DND-41 (cell line): Measurements from ENCODE around the gene PHLPP1.

Experiments used
- ATAC-seq: fragments of 200-7000 bp; cut with Tn5 transposase; 3 replicates; pipeline ENCODE4 v1.9.1; 2021; ENCODE audit warnings: low read depth; ENCODE audit not compliant: insufficient read depth
- DNase-seq: peaks from one replicate; pipeline ENCODE4 v3.0.0-alpha.2; 2020
- H2AFZ ChIP-seq: 2 replicates; pipeline ENCODE4 v1.6.0; 2012; ENCODE audit warnings: low read depth, low read length
- H3K27ac ChIP-seq: 2 replicates; pipeline ENCODE4 v1.5.1; 2012; ENCODE audit warnings: low read length, inconsistent platforms
- H3K27me3 ChIP-seq: fragments of 200-600 bp; sonication (generic); 2 replicates; pipeline ENCODE4 v1.6.0; 2012; ENCODE audit warnings: low read length, mild to moderate bottlenecking, inconsistent platforms; ENCODE audit not compliant: insufficient read depth, poor library complexity
- H3K36me3 ChIP-seq: 2 replicates; pipeline ENCODE4 v1.5.1; 2012; ENCODE audit warnings: low read length, inconsistent platforms; ENCODE audit not compliant: insufficient read depth
- H3K4me1 ChIP-seq: 2 replicates; pipeline ENCODE4 v1.5.1; 2012; ENCODE audit warnings: mild to moderate bottlenecking, low read length; ENCODE audit not compliant: insufficient read depth
- H3K4me2 ChIP-seq: 2 replicates; pipeline ENCODE4 v1.6.0; 2012; ENCODE audit warnings: mild to moderate bottlenecking, moderate library complexity, low read length, inconsistent platforms; ENCODE audit not compliant: insufficient read depth
- H3K4me3 ChIP-seq, 2 experiments: fragments of 200-600 bp in 1 of 2; shearing (Covaris generic) in 1 of 2; 2 replicates each; pipeline ENCODE4 v1.5.1; 2012 to 2016; ENCODE audit warnings: inconsistent platforms in 2 of 2, low read length in 2 of 2, mild to moderate bottlenecking in 2 of 2, low read depth in 1 of 2, moderate library complexity in 1 of 2
- H3K79me2 ChIP-seq: 2 replicates; pipeline ENCODE4 v1.6.0; 2012; ENCODE audit warnings: low read length, inconsistent platforms; ENCODE audit not compliant: insufficient read depth
- H3K9ac ChIP-seq: 2 replicates; pipeline ENCODE4 v1.6.0; 2012; ENCODE audit warnings: low read depth, mild to moderate bottlenecking, inconsistent platforms, low read length, moderate library complexity
- H3K9me3 ChIP-seq: 2 replicates; pipeline ENCODE4 v1.5.1; 2012; ENCODE audit warnings: low read length, moderate library complexity, mild to moderate bottlenecking, inconsistent platforms; ENCODE audit not compliant: insufficient read depth, severe bottlenecking
- H4K20me1 ChIP-seq: 2 replicates; pipeline ENCODE4 v1.6.0; 2012; ENCODE audit warnings: low read length; ENCODE audit not compliant: insufficient read depth
- CTCF ChIP-seq: IDR thresholded peaks from 2 replicates; pipeline ENCODE4 v1.5.1; 2012; ENCODE audit warnings: borderline replicate concordance, low read length, moderate library complexity, mild to moderate bottlenecking; ENCODE audit not compliant: poor library complexity, severe bottlenecking; ENCODE audit errors: extremely low read depth
- EZH2 ChIP-seq: IDR thresholded peaks from 3 replicates; pipeline ENCODE4 v1.6.1; 2012; ENCODE audit warnings: borderline replicate concordance, low read depth, mild to moderate bottlenecking, moderate library complexity, low read length, inconsistent platforms; ENCODE audit not compliant: severe bottlenecking

PHLPP1 gene

GRCh38 chr18:62730941-62731340 lies 15.6 kb downstream of the PHLPP1 start:
- Histone ChIP-seq H3K9me3 (peaks cover 4% of the 10 kb centered on the region), H3K36me3 (no peaks in the 10 kb centered on the region), H3K9ac (no peak overlapping the region), H3K4me2 (no peak overlapping the region), H3K4me3 (no peak overlapping the region), H3K27me3 (no peaks in the 10 kb centered on the region), H3K79me2 (no peaks in the 10 kb centered on the region; the same call in 1 of the 2 replicates), H2AFZ (no peak overlapping the region), H3K4me1 (no peaks in the 10 kb centered on the region), H3K27ac (no peak overlapping the region), H4K20me1 (no peaks in the 10 kb centered on the region)
- TF ChIP-seq CTCF (no peak), EZH2 (no peak)
- DNase-seq = no peak
- ATAC-seq = no peak

GRCh38 chr18:62732617-62733016 lies 17.3 kb downstream of the PHLPP1 start:
- ATAC-seq = no peak
- H3K4me2 ChIP-seq = no peak overlapping the region

GRCh38 chr18:62734290-62734689 lies 18.9 kb downstream of the PHLPP1 start:
- Histone ChIP-seq H3K36me3 (no peaks in the 10 kb centered on the region), H3K79me2 (peaks cover 6% of the 10 kb centered on the region; the same call in 1 of the 2 replicates), H3K4me2 (no peak overlapping the region), H2AFZ (no peak overlapping the region), H3K27ac (no peak overlapping the region), H3K4me1 (no peaks in the 10 kb centered on the region), H3K4me3 (no peak overlapping the region), H3K9ac (no peak overlapping the region), H4K20me1 (no peaks in the 10 kb centered on the region), H3K9me3 (peaks cover 4% of the 10 kb centered on the region), H3K27me3 (no peaks in the 10 kb centered on the region)
- ATAC-seq = no peak
- no peak for DNase-seq
- TF ChIP-seq EZH2 (no peak), CTCF (no peak)

More at GRCh38 chr18:62732617-62733016, 17.3 kb downstream of the PHLPP1 start:
- peaks cover 4% of the 10 kb centered on the region for H3K9me3 ChIP-seq
- no peak overlapping the region for H3K27ac ChIP-seq
- H3K36me3 ChIP-seq = no peaks in the 10 kb centered on the region
- TF ChIP-seq CTCF (no peak), EZH2 (no peak)
- H4K20me1 ChIP-seq = no peaks in the 10 kb centered on the region
- peaks cover 6% of the 10 kb centered on the region; the same call in 1 of the 2 replicates for H3K79me2 ChIP-seq
- H3K4me1 ChIP-seq = no peaks in the 10 kb centered on the region
- no peak overlapping the region for H2AFZ ChIP-seq
- DNase-seq = no peak
- no peaks in the 10 kb centered on the region for H3K27me3 ChIP-seq
- no peak overlapping the region for H3K4me3 ChIP-seq
- no peak overlapping the region for H3K9ac ChIP-seq

GRCh38 chr18:62735387-62735786 lies 20.0 kb downstream of the PHLPP1 start:
- no peak overlapping the region for H2AFZ ChIP-seq
- no peaks in the 10 kb centered on the region for H4K20me1 ChIP-seq
- peaks cover 4% of the 10 kb centered on the region for H3K9me3 ChIP-seq
- H3K27ac ChIP-seq = no peak overlapping the region
- TF ChIP-seq CTCF (no peak), EZH2 (no peak)
- no peak overlapping the region for H3K9ac ChIP-seq
- no peaks in the 10 kb centered on the region for H3K4me1 ChIP-seq
- no peak overlapping the region for H3K4me2 ChIP-seq
- no peak for ATAC-seq
- H3K79me2 ChIP-seq = 0 out of 2 replicates have a peak, but pooled peaks cover 6% of the 10 kb centered on the region
- H3K4me3 ChIP-seq = no peak overlapping the region
- no peaks in the 10 kb centered on the region for H3K36me3 ChIP-seq
- H3K27me3 ChIP-seq = no peaks in the 10 kb centered on the region
- no peak for DNase-seq
